ENCODE measurements around the gene NUAK1. TPM values are rescaled to one million over a fixed set of nuclear protein-coding genes. Genes with fewer than 3 reads are reported as not detected.
A peak's percentile ranks its signal among the peaks of the same experiment; 100 is the strongest.

Gene NUAK1
- total RNA-seq, 1 experiment from 2014 or later = 10.1 TPM

DNA sequence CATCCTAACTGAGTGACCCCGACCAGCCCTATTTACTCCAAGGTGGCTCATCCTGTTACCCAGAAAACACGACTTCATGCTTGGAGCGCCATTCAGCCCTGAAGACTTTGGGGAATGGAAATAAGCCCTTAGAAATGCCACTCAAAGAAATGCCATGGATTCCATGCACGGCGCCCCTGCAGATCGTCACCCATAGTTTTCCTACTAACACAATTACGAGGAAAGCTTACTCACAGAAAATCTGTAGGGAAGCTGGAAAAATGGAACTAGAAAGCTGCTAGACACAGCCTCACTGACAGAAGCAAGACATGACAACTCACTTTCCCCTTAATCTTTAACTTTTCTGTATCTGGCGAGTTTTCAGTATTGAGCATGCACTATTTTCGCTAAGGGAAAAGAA, 19.5 kb downstream of the NUAK1 start:
- no peak overlapping the region for H2BK20ac ChIP-seq (ENCODE audit: low read depth, low read length, poor library complexity, severe bottlenecking)
- no peak overlapping the region for H2BK15ac ChIP-seq (ENCODE audit: low read depth, low read length)
- H2AFZ ChIP-seq (ENCODE audit: low read length) = no peak overlapping the region
- no peak for DNase-seq
- Mint-ChIP-seq H3K4me3 (no peak overlapping the region), H3K4me1 (peaks cover 39 to 44% of the 10 kb centered on the region in 2 experiments), H3K27ac (peak overlapping the region in 2 of 3 experiments; percentile 31 to 35; a peak in 2 of 7 replicates), H3K27me3 (ENCODE audit: low read depth) (no peaks in the 10 kb centered on the region), H3K36me3 (ENCODE audit: insufficient read depth in 1 of 3, low read depth in 3 of 3) (no peaks in the 10 kb centered on the region; a peak in 1 of 7 replicates), H3K9me3 (no peaks in the 10 kb centered on the region)
- H3K4ac ChIP-seq (ENCODE audit: low read depth, low read length) = no peak overlapping the region
- no peak overlapping the region for H3K9ac ChIP-seq (ENCODE audit: extremely low read depth, insufficient read length, low read length)
- no peaks in the 10 kb centered on the region for H3K9me3 ChIP-seq (ENCODE audit: control insufficient read depth, low read depth, low read length)
- peaks cover 8% of the 10 kb centered on the region; the same call in 1 of the 2 replicates for H3K4me1 ChIP-seq (ENCODE audit: insufficient read depth, low read length)
- TF ChIP-seq, protein P1, sequence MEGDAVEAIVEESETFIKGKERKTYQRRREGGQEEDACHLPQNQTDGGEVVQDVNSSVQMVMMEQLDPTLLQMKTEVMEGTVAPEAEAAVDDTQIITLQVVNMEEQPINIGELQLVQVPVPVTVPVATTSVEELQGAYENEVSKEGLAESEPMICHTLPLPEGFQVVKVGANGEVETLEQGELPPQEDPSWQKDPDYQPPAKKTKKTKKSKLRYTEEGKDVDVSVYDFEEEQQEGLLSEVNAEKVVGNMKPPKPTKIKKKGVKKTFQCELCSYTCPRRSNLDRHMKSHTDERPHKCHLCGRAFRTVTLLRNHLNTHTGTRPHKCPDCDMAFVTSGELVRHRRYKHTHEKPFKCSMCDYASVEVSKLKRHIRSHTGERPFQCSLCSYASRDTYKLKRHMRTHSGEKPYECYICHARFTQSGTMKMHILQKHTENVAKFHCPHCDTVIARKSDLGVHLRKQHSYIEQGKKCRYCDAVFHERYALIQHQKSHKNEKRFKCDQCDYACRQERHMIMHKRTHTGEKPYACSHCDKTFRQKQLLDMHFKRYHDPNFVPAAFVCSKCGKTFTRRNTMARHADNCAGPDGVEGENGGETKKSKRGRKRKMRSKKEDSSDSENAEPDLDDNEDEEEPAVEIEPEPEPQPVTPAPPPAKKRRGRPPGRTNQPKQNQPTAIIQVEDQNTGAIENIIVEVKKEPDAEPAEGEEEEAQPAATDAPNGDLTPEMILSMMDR (conservative IDR thresholded peaks at IDR 0.05) = no peak
- H3K56ac ChIP-seq (ENCODE audit: insufficient read length, low read depth, low read length) = no peak overlapping the region
- no peak overlapping the region for H3K14ac ChIP-seq (ENCODE audit: insufficient read depth, low read length)
- peaks cover 13% of the 10 kb centered on the region; the same call in 1 of the 2 replicates for H3K79me2 ChIP-seq (ENCODE audit: insufficient read depth, low read length)
- no peaks in the 10 kb centered on the region for H4K20me1 ChIP-seq (ENCODE audit: control insufficient read depth, insufficient read depth, insufficient read length)
- no peak overlapping the region for H2BK120ac ChIP-seq (ENCODE audit: low read depth, low read length, poor library complexity, severe bottlenecking)
- H4K8ac ChIP-seq (replicated peaks; ENCODE audit: insufficient read length, low read depth, low read length) = no peak overlapping the region
- H3K4me2 ChIP-seq (ENCODE audit: insufficient read depth, insufficient read length, low read length) = no peak overlapping the region
- H3K18ac ChIP-seq (ENCODE audit: insufficient read length, low read depth, low read length) = no peak overlapping the region
- no peak overlapping the region for H2BK12ac ChIP-seq (ENCODE audit: insufficient read length, low read depth, low read length)
- no peaks in the 10 kb centered on the region for H3K23me2 ChIP-seq (ENCODE audit: insufficient read length, low read depth, low read length, poor library complexity, severe bottlenecking)
- no peak overlapping the region for H4K91ac ChIP-seq (ENCODE audit: insufficient read length, low read depth, low read length)
- H3T11ph ChIP-seq (ENCODE audit: low read length) = no peak overlapping the region
- H3K27me3 ChIP-seq (ENCODE audit: insufficient read depth, low read length) = no peaks in the 10 kb centered on the region
- H4K5ac ChIP-seq (ENCODE audit: insufficient read length, low read depth, low read length) = no peak overlapping the region
- no peak overlapping the region for H2BK5ac ChIP-seq (ENCODE audit: insufficient read length, low read length)
- no CpG with 5 or more reads among the region's 9 CpGs for whole genome bisulfite sequencing (ENCODE audit: extremely low coverage, insufficient read length, low lambda C conversion rate)
- H3K79me1 ChIP-seq (ENCODE audit: insufficient read depth, low read depth, low read length, poor library complexity, severe bottlenecking) = peaks cover 5% of the 10 kb centered on the region
- H3K27ac ChIP-seq (ENCODE audit: insufficient read length, low read depth, low read length) = no peak overlapping the region
- no peak overlapping the region for H2AK5ac ChIP-seq (ENCODE audit: insufficient read length, low read length)
- H3K23ac ChIP-seq (ENCODE audit: insufficient read length, low read depth, low read length) = no peak overlapping the region

Data from H9 (cell line).